Mesenchymal stem cell (in vitro differentiated cells and primary cell): ENCODE measurements around the gene H2BK1.

ENCODE experiments used
- DNase-seq: peaks from one replicate; pipeline ENCODE4 v3.0.0-alpha.2; 2013
- H2AFZ ChIP-seq: one replicate; pipeline ENCODE4 v1.6.1; 2013; ENCODE audit warnings: low read depth, mild to moderate bottlenecking, control low read depth, inconsistent platforms, low read length, moderate library complexity
- H2AK5ac ChIP-seq: 2 replicates; pipeline ENCODE4 v1.6.1; 2013; ENCODE audit warnings: low read length, moderate library complexity, mild to moderate bottlenecking, inconsistent platforms; ENCODE audit not compliant: severe bottlenecking
- H2BK120ac ChIP-seq: one replicate; pipeline ENCODE4 v1.6.1; 2013; ENCODE audit warnings: low read depth, mild to moderate bottlenecking, inconsistent platforms, low read length, moderate library complexity
- H2BK12ac ChIP-seq, 2 experiments: one replicate each; pipeline ENCODE4 v1.6.1; 2013; ENCODE audit warnings: inconsistent platforms in 2 of 2, low read length in 2 of 2, mild to moderate bottlenecking in 2 of 2, moderate library complexity in 2 of 2, control low read depth in 1 of 2
- H2BK15ac ChIP-seq: one replicate; pipeline ENCODE4 v1.6.1; 2013; ENCODE audit warnings: mild to moderate bottlenecking, low read depth, inconsistent platforms; ENCODE audit not compliant: poor library complexity, severe bottlenecking
- H2BK5ac ChIP-seq: 2 replicates; pipeline ENCODE4 v1.6.1; 2013; ENCODE audit warnings: low read depth, mild to moderate bottlenecking, low read length, control low read depth, inconsistent platforms; ENCODE audit not compliant: poor library complexity, severe bottlenecking
- H3K14ac ChIP-seq, 2 experiments: one replicate each; pipeline ENCODE4 v1.6.1; 2013; ENCODE audit warnings: inconsistent platforms in 2 of 2, low read length in 2 of 2, control low read depth in 1 of 2, mild to moderate bottlenecking in 1 of 2, moderate library complexity in 1 of 2
- H3K18ac ChIP-seq, 2 experiments: one replicate each; pipeline ENCODE4 v1.6.1; 2013; ENCODE audit warnings: inconsistent platforms in 2 of 2, low read length in 2 of 2, control low read depth in 1 of 2, low read depth in 1 of 2, mild to moderate bottlenecking in 1 of 2
- H3K23ac ChIP-seq, 2 experiments: one replicate each; pipeline ENCODE4 v1.6.1; 2013; ENCODE audit warnings: inconsistent platforms in 2 of 2, low read length in 2 of 2, mild to moderate bottlenecking in 2 of 2, moderate library complexity in 2 of 2, control low read depth in 1 of 2
- H3K27ac ChIP-seq: 2 replicates; pipeline ENCODE4 v1.5.1; 2013; ENCODE audit warnings: mild to moderate bottlenecking, moderate library complexity, low read length, control low read depth, inconsistent platforms; ENCODE audit not compliant: poor library complexity, severe bottlenecking
- H3K27me3 ChIP-seq, 2 experiments: 2 replicates each; pipeline versions ENCODE4 v1.6.1 to v1.7.0; 2013; ENCODE audit warnings: low read length in 2 of 2, mild to moderate bottlenecking in 2 of 2, moderate library complexity in 2 of 2, control low read depth in 1 of 2, inconsistent platforms in 1 of 2; ENCODE audit not compliant: control insufficient read depth in 1 of 2, insufficient read depth in 1 of 2
- H3K36me3 ChIP-seq, 2 experiments: 2 replicates each; pipeline versions ENCODE4 v1.6.1 to v1.7.0; 2013; ENCODE audit warnings: low read length in 2 of 2, control low read depth in 1 of 2, inconsistent platforms in 1 of 2, low read depth in 1 of 2, mild to moderate bottlenecking in 1 of 2; ENCODE audit not compliant: insufficient read depth in 2 of 2, control insufficient read depth in 1 of 2
- H3K4ac ChIP-seq, 2 experiments: one replicate each; pipeline ENCODE4 v1.6.1; 2013; ENCODE audit warnings: inconsistent platforms in 2 of 2, low read length in 2 of 2, mild to moderate bottlenecking in 2 of 2, moderate library complexity in 2 of 2, control low read depth in 1 of 2, low read depth in 1 of 2
- H3K4me1 ChIP-seq: 2 replicates; pipeline ENCODE4 v1.6.1; 2013; ENCODE audit warnings: low read depth, low read length, control low read depth; ENCODE audit not compliant: control insufficient read depth, insufficient read depth
- H3K4me2 ChIP-seq: 2 replicates; pipeline ENCODE4 v1.6.1; 2013; ENCODE audit warnings: low read length, mild to moderate bottlenecking, inconsistent platforms; ENCODE audit not compliant: poor library complexity, severe bottlenecking
- H3K4me3 ChIP-seq, 2 experiments: 2 replicates each; pipeline versions ENCODE4 v1.5.1 to v1.7.0; 2013; ENCODE audit warnings: low read length in 2 of 2, mild to moderate bottlenecking in 2 of 2, control low read depth in 1 of 2, low read depth in 1 of 2; ENCODE audit not compliant: insufficient read depth in 1 of 2
- H3K79me1 ChIP-seq: replicated peaks from 2 replicates; pipeline ENCODE4 v1.6.1; 2013; ENCODE audit warnings: mild to moderate bottlenecking, control low read depth, low read length, inconsistent platforms; ENCODE audit not compliant: poor library complexity, severe bottlenecking
- H3K9ac ChIP-seq: 2 replicates; pipeline ENCODE4 v1.7.0; 2013; ENCODE audit warnings: mild to moderate bottlenecking, low read length, moderate library complexity
- H3K9me3 ChIP-seq: 2 replicates; pipeline ENCODE4 v1.7.0; 2013; ENCODE audit warnings: mild to moderate bottlenecking, low read length; ENCODE audit not compliant: control insufficient read depth
- H4K8ac ChIP-seq: one replicate; pipeline ENCODE4 v1.6.1; 2013; ENCODE audit warnings: inconsistent platforms, mild to moderate bottlenecking, low read length, moderate library complexity
- H4K91ac ChIP-seq: one replicate; pipeline ENCODE4 v1.6.1; 2013; ENCODE audit warnings: mild to moderate bottlenecking, low read length, inconsistent platforms
- WGBS: methylation state at CpG from one replicate; pipeline ENCODE4 v1.1.7; 2013; ENCODE audit warnings: mixed read lengths; 5-methylcytosine and 5-hydroxymethylcytosine counted together

Gene H2BK1

GRCh38 chr7:151181011-151181431, 29.3 kb downstream of the H2BK1 start:
- no peak overlapping the region for H2AFZ ChIP-seq
- H3K14ac ChIP-seq, result no peak overlapping the region
- 93% methylated on average over 22 of the region's 22 CpGs for WGBS
- H4K8ac ChIP-seq, result no peak overlapping the region
- no peak overlapping the region for H4K91ac ChIP-seq
- DNase-seq, result no peak
- no peak overlapping the region for H2BK12ac ChIP-seq
- no peaks in the 10 kb centered on the region for H3K79me1 ChIP-seq
- H3K4me3 ChIP-seq, result no peak overlapping the region
- no peak overlapping the region for H2BK15ac ChIP-seq
- no peak overlapping the region for H3K23ac ChIP-seq
- H2AK5ac ChIP-seq, result no peak overlapping the region
- peaks cover 62 to 70% of the 10 kb centered on the region in 2 experiments for H3K27me3 ChIP-seq
- no peak overlapping the region for H3K4me2 ChIP-seq
- no peak overlapping the region for H2BK5ac ChIP-seq
- H3K18ac ChIP-seq, result no peak overlapping the region
- no peaks in the 10 kb centered on the region for H3K4me1 ChIP-seq
- no peaks in the 10 kb centered on the region for H3K36me3 ChIP-seq
- H2BK120ac ChIP-seq, result no peak overlapping the region
- H3K9me3 ChIP-seq, result no peaks in the 10 kb centered on the region
- no peak overlapping the region for H3K9ac ChIP-seq
- no peak overlapping the region for H3K27ac ChIP-seq
- no peak overlapping the region for H3K4ac ChIP-seq

- Histone ChIP-seq H2BK120ac (no peak overlapping the region), H2AFZ (no peak overlapping the region), H3K9ac (no peak overlapping the region), H3K18ac (no peak overlapping the region), H3K27me3 (peaks cover 72 to 73% of the 10 kb centered on the region in 2 experiments), H4K91ac (no peak overlapping the region), H3K4me3 (no peak overlapping the region), H4K8ac (no peak overlapping the region), H2BK12ac (no peak overlapping the region), H3K4ac (no peak overlapping the region), H3K14ac (no peak overlapping the region), H3K27ac (no peak overlapping the region), H3K9me3 (no peaks in the 10 kb centered on the region), H3K36me3 (no peaks in the 10 kb centered on the region), H2AK5ac (no peak overlapping the region), H3K4me2 (no peak overlapping the region), H2BK15ac (no peak overlapping the region), H3K23ac (no peak overlapping the region), H3K4me1 (no peaks in the 10 kb centered on the region), H2BK5ac (no peak overlapping the region), H3K79me1 (no peaks in the 10 kb centered on the region)
- no peak for DNase-seq
- 81% methylated on average over 4 of the region's 4 CpGs for WGBS
Measured at GRCh38 chr7:151179946-151180345, 30.3 kb downstream of the H2BK1 start.

- Histone ChIP-seq H3K27me3 (peaks cover 74 to 79% of the 10 kb centered on the region in 2 experiments), H2BK12ac (no peak overlapping the region), H2AK5ac (no peak overlapping the region), H3K18ac (no peak overlapping the region), H3K36me3 (no peaks in the 10 kb centered on the region), H3K14ac (no peak overlapping the region), H3K9me3 (no peaks in the 10 kb centered on the region), H2BK15ac (no peak overlapping the region), H4K8ac (no peak overlapping the region), H3K9ac (no peak overlapping the region), H3K79me1 (no peaks in the 10 kb centered on the region), H3K4me2 (no peak overlapping the region), H3K4me1 (no peaks in the 10 kb centered on the region), H4K91ac (no peak overlapping the region), H2AFZ (no peak overlapping the region), H3K23ac (no peak overlapping the region), H2BK5ac (no peak overlapping the region), H3K27ac (no peak overlapping the region), H3K4ac (no peak overlapping the region), H2BK120ac (no peak overlapping the region), H3K4me3 (no peak overlapping the region)
- no peak for DNase-seq
- WGBS, result 81% methylated on average over 8 of the region's 8 CpGs
Measured at GRCh38 chr7:151179287-151179860, 30.9 kb downstream of the H2BK1 start.

GRCh38 chr7:151178831-151179230, 31.5 kb downstream of the H2BK1 start:
- Histone ChIP-seq H2BK5ac (no peak overlapping the region), H2BK12ac (no peak overlapping the region), H3K9me3 (no peaks in the 10 kb centered on the region), H4K91ac (no peak overlapping the region), H3K23ac (no peak overlapping the region), H3K79me1 (no peaks in the 10 kb centered on the region), H3K4me1 (no peaks in the 10 kb centered on the region), H2BK15ac (no peak overlapping the region), H3K4me3 (no peak overlapping the region), H4K8ac (no peak overlapping the region), H3K14ac (no peak overlapping the region), H3K18ac (no peak overlapping the region), H3K9ac (no peak overlapping the region), H3K27ac (no peak overlapping the region), H3K36me3 (no peaks in the 10 kb centered on the region), H3K27me3 (peaks cover 74 to 79% of the 10 kb centered on the region in 2 experiments), H3K4ac (no peak overlapping the region), H2AK5ac (no peak overlapping the region), H3K4me2 (no peak overlapping the region), H2BK120ac (no peak overlapping the region), H2AFZ (no peak overlapping the region)
- 80% methylated on average over 2 of the region's 2 CpGs for WGBS
- DNase-seq, result no peak
